Breast epithelium (tissue), 4 donors: ENCODE data around the gene SETBP1. TPM values are rescaled to one million over a fixed set of nuclear protein-coding genes. Genes with fewer than 3 reads are reported as not detected.

ENCODE experiments used
- DNase-seq, 2 donors: peaks; one replicate each; pipeline ENCODE4 v3.0.0-alpha.2; 2019; ENCODE audit warnings: low spot score in 2 of 2
- H3K27ac ChIP-seq, 2 donors: fragments of 200-600 bp; sonication (generic) in 1 of 2; one replicate each; pipeline ENCODE4 v1.5.1; 2016 to 2019; ENCODE audit warnings: mild to moderate bottlenecking in 1 of 2
- H3K27me3 ChIP-seq, 2 donors: fragments of 200-600 bp; sonication (generic) in 1 of 2; one replicate each; pipeline versions ENCODE4 v1.5.1 to v1.6.0; 2017 to 2019; ENCODE audit warnings: control low read depth in 1 of 2, mild to moderate bottlenecking in 1 of 2
- H3K36me3 ChIP-seq: fragments of 200-600 bp; one replicate; pipeline ENCODE4 v1.5.1; 2019
- H3K4me1 ChIP-seq, 2 donors: fragments of 200-600 bp; sonication (generic); one replicate each; pipeline ENCODE4 v1.5.1; 2016 to 2019; ENCODE audit warnings: control low read depth in 1 of 2
- H3K4me3 ChIP-seq, 3 donors: fragments of 200-600 bp; sonication (generic); 1 replicate in 2 of 3; 2 replicates in 1 of 3; pipeline ENCODE4 v1.5.1; 2016 to 2019; ENCODE audit warnings: mild to moderate bottlenecking in 3 of 3, moderate library complexity in 2 of 3
- H3K9me3 ChIP-seq, 2 donors: fragments of 200-600 bp; sonication (generic) in 1 of 2; one replicate each; pipeline ENCODE4 v1.5.1; 2016 to 2019; ENCODE audit warnings: control low read depth in 1 of 2
- CTCF ChIP-seq, 3 donors: fragments of 450-650 bp; IDR thresholded peaks; one replicate each; pipeline ENCODE4 v1.5.1; 2016 to 2017; ENCODE audit warnings: antibody characterized with exemption in 3 of 3, mild to moderate bottlenecking in 3 of 3, moderate library complexity in 3 of 3
- POLR2A ChIP-seq: fragments of 450-650 bp; IDR thresholded peaks from one replicate; pipeline ENCODE4 v1.6.1; 2016; ENCODE audit warnings: antibody characterized with exemption, mild to moderate bottlenecking, moderate library complexity
- POLR2AphosphoS5 ChIP-seq, 3 donors: sonication (generic); formaldehyde crosslinking; IDR thresholded peaks; one replicate each; pipeline ENCODE4 v1.6.1; 2017; ENCODE audit warnings: antibody characterized with exemption in 3 of 3
- intact Hi-C: fragments of 100-400 bp; cut with DNase I; formaldehyde crosslinking; loops from one replicate; pipeline ENCODE4 v1.15.1; 2023; ENCODE audit warnings: low total_unique reads
- total RNA-seq, 3 donors: library from RNA; depleted of rRNA; stranded (reverse); fragments of >200 nt; gene quantifications; one replicate each; pipeline ENCODE4 v1.1.0, GENCODE V29; 2016

Gene SETBP1
- total RNA-seq, 3 donors from 2014 or later = 26.2 to 40.1 (median 37.0) TPM

GRCh38 chr18:44897816-44898215 lies 217.1 kb downstream of the SETBP1 start:
- no peak overlapping the region for H3K4me3 ChIP-seq
- DNase-seq = no peak
- no peaks in the 10 kb centered on the region for H3K9me3 ChIP-seq
- H3K27me3 ChIP-seq = no peaks in the 10 kb centered on the region
- H3K4me1 ChIP-seq = peaks cover 0 to 6% of the 10 kb centered on the region in 2 donors
- TF ChIP-seq POLR2A (no peak), POLR2AphosphoS5 (IDR thresholded peaks at IDR 0.05) (no peak), CTCF (IDR thresholded peaks at IDR 0.05) (no peak)
- no peaks in the 10 kb centered on the region for H3K36me3 ChIP-seq
- H3K27ac ChIP-seq = no peak overlapping the region
- intact Hi-C loops = no loop called here

- H3K36me3 ChIP-seq = no peaks in the 10 kb centered on the region
- H3K27ac ChIP-seq = no peak overlapping the region
- peaks cover 0 to 6% of the 10 kb centered on the region in 2 donors for H3K4me1 ChIP-seq
- no peak overlapping the region for H3K4me3 ChIP-seq
- TF ChIP-seq CTCF (IDR thresholded peaks at IDR 0.05) (no peak), POLR2A (no peak), POLR2AphosphoS5 (IDR thresholded peaks at IDR 0.05) (no peak)
- intact Hi-C loops = no loop called here
- no peak for DNase-seq
- no peaks in the 10 kb centered on the region for H3K27me3 ChIP-seq
- no peaks in the 10 kb centered on the region for H3K9me3 ChIP-seq
Observed at GRCh38 chr18:44898498-44898897, 217.8 kb downstream of the SETBP1 start.

- intact Hi-C loops = no loop called here
Observed at GRCh38 chr18:44899832-44900231, 219.1 kb downstream of the SETBP1 start.

GRCh38 chr18:44900627-44901026 lies 219.9 kb downstream of the SETBP1 start:
- H3K9me3 ChIP-seq = no peaks in the 10 kb centered on the region
- intact Hi-C loops = no loop called here

More at GRCh38 chr18:44899832-44900231, 219.1 kb downstream of the SETBP1 start:
- H3K36me3 ChIP-seq = no peaks in the 10 kb centered on the region
- H3K4me1 ChIP-seq = no peaks in the 10 kb centered on the region
- H3K27ac ChIP-seq = no peak overlapping the region
- DNase-seq = no peak
- no peaks in the 10 kb centered on the region for H3K9me3 ChIP-seq
- H3K27me3 ChIP-seq = no peaks in the 10 kb centered on the region
- no peak for TF ChIP-seq CTCF (IDR thresholded peaks at IDR 0.05)
- TF ChIP-seq POLR2AphosphoS5 (IDR thresholded peaks at IDR 0.05) = no peak
- TF ChIP-seq POLR2A = no peak
- no peak overlapping the region for H3K4me3 ChIP-seq

GRCh38 chr18:44901283-44901682 lies 220.6 kb downstream of the SETBP1 start:
- no peak for DNase-seq
- no peaks in the 10 kb centered on the region for H3K9me3 ChIP-seq
- no peak overlapping the region for H3K27ac ChIP-seq
- intact Hi-C loops = no loop called here
- no peaks in the 10 kb centered on the region for H3K36me3 ChIP-seq
- TF ChIP-seq POLR2A (no peak), POLR2AphosphoS5 (IDR thresholded peaks at IDR 0.05) (no peak)
- no peaks in the 10 kb centered on the region for H3K27me3 ChIP-seq
- H3K4me1 ChIP-seq = no peaks in the 10 kb centered on the region
- H3K4me3 ChIP-seq = no peak overlapping the region

More at GRCh38 chr18:44900627-44901026, 219.9 kb downstream of the SETBP1 start:
- H3K4me1 ChIP-seq = no peaks in the 10 kb centered on the region
- no peak overlapping the region for H3K4me3 ChIP-seq
- no peaks in the 10 kb centered on the region for H3K27me3 ChIP-seq
- no peak overlapping the region for H3K27ac ChIP-seq
- H3K36me3 ChIP-seq = no peaks in the 10 kb centered on the region
- TF ChIP-seq POLR2AphosphoS5 (IDR thresholded peaks at IDR 0.05) (no peak), CTCF (IDR thresholded peaks at IDR 0.05) (no peak), POLR2A (no peak)
- no peak for DNase-seq

GRCh38 chr18:44903327-44903726 lies 222.6 kb downstream of the SETBP1 start:
- Histone ChIP-seq H3K9me3 (no peaks in the 10 kb centered on the region), H3K27ac (no peak overlapping the region), H3K36me3 (no peaks in the 10 kb centered on the region), H3K4me3 (no peak overlapping the region), H3K27me3 (no peaks in the 10 kb centered on the region), H3K4me1 (no peaks in the 10 kb centered on the region)
- intact Hi-C loops = no loop called here
- DNase-seq = no peak
- TF ChIP-seq POLR2AphosphoS5 (IDR thresholded peaks at IDR 0.05) (no peak), POLR2A (no peak), CTCF (IDR thresholded peaks at IDR 0.05) (no peak)
